DMS53 treated with DMSO at 0.1 percent for 48 hours (cell line): ENCODE results near the gene CHST2.
"Not testable (repeated sequence)": the region's sequence is repeated elsewhere in the genome, so short reads cannot be mapped to it uniquely, and the experiment has no call there.

ENCODE experiments used
- DNase-seq: peaks from one replicate; lab custom pipeline; 2025; ENCODE audit not compliant: unreplicated experiment; lab: John Stamatoyannopoulos, UW

The CHST2 gene

DNA sequence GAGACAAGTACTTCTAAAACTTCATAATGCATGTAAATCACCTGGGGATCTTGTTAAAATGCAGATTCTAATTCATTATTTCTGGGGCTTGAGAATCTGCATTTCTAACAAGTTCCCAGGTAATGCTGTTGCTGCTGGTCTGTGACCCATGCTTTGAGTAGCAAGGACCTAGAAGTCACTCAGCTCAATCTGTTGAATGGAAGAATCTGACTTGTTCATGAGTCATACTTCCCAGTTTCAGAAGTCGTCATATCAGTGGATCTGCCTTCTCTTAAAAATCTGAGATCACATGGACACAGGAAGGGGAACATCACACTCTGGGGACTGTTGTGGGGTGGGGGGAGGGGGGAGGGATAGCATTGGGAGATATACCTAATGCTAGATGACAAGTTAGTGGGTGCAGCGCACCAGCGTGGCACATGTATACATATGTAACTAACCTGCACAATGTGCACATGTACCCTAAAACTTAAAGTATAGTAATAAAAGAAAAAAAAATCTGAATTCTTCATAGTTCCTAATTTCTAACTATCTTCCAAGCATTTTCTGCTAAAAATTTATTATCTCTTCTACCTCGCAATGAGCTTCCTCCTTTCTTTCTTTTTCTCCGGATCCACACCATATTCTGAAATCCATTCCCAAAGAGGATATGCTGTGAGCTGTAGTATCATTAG is 46.2 kb downstream of the CHST2 start:
- DNase-seq, result not testable (repeated sequence)

DNA sequence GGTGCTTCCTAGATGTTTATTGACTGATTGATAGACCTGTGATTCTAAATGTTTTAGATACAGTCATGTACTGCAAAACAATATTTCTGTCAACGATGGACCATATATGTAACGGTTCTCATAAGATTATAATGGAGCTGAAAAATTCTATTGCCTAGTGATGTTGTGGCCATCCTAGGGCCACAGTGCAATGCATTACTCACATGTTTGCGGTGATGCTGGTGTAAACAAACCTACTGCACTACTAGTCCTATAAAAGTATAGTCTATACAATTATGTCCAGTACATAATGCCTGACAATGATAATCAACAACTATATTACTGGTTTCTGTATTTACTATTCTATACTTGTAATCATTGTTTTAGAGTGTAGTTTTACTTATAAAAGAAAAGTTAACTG is 46.8 kb downstream of the CHST2 start:
- DNase-seq, result no peak

DNA sequence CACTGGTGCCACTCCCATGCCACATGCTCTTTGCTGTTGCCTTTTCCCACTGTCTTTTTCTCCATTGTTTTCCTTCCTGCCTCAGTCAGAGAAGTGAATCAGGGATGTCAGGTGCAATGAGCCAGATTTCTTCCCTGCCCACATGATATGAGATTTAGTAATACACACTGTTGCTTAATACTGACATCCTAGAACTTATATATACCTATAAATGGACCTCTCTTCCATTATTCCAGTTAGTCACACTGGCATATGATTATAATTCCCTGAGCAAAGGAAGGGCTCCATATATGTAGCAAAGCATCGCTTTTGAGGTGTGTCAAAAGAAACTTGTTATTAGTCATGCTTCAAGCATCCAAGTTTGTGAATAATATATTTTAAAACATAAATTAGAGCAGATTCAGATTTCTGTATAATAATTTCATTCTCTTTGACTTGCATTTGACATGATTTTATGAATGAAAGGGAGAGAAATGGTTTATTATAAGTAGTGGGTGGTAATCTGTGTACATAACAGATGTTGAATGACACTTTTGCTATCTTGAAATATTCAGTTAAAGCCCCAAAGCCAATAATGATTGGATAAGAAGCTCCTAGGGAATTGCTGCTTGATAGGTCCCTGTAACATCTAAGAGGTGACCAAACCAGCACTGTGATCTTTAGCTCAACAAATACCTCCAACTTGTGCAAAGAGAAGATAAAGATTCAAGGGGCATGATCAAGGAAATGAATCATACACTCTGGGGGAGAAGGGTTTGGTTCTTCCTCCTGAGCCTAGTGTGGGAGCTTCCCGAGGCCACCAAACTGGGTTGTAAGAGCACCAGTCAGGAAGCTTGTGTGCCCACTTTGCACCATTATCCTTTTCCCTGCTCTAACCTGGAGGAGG is 48.6 kb downstream of the CHST2 start:
- no peak for DNase-seq

DNA sequence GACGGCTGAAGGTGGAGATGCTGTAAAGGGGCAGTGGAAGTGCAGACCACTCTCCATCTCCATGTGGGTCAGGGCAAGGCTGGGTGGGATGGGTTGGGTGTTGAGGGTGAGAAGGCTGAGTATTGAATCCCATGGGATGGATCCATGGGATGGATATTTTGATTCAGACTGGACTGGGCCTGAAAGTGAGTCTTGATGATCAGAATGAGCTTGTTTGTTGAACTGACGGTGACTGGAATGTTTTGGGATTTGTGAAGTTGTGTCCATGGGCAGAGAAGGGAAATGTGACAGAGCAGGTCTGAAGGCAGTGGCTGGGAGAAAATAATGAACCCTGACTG is 49.3 kb downstream of the CHST2 start:
- no peak for DNase-seq

DNA sequence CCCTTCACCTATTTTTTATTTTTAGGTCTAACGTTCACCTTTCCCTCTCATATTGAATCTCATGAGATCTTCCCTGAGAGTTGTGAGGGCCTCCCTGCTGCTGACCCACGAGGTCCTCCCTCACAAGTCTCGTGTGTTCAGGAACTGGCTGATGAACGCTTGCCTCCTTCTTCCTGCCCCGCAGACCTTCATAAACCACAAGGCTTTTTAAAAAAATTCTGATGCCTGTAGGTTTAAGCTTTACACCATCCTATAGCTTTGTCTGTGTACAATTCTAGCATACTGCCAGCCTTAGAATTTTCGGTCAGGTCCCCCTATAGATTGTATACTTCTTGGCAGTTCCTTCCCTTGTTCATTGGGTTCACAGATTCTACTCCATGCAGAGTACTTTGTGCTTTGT is 50.5 kb downstream of the CHST2 start:
- no peak for DNase-seq

DNA sequence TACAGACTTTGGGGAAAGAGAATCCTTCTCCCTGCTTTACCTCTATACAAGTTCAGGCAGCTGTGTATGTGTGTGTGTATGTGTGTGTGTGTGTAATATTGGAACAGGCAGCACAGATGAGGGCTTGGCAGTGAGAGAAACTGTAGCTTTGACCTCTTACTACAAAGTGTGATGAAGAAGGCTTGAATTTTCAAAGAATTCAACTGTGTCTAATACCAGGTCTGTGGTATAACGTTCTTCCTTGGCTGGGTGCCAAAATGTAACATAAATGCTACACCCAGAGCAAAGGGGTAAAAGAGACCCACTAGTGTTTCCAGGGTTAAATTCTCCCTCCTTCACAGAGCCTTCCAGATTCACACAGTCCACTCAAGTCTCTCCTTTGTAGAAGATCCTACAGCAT is 51.1 kb downstream of the CHST2 start:
- DNase-seq, result no peak

DNA sequence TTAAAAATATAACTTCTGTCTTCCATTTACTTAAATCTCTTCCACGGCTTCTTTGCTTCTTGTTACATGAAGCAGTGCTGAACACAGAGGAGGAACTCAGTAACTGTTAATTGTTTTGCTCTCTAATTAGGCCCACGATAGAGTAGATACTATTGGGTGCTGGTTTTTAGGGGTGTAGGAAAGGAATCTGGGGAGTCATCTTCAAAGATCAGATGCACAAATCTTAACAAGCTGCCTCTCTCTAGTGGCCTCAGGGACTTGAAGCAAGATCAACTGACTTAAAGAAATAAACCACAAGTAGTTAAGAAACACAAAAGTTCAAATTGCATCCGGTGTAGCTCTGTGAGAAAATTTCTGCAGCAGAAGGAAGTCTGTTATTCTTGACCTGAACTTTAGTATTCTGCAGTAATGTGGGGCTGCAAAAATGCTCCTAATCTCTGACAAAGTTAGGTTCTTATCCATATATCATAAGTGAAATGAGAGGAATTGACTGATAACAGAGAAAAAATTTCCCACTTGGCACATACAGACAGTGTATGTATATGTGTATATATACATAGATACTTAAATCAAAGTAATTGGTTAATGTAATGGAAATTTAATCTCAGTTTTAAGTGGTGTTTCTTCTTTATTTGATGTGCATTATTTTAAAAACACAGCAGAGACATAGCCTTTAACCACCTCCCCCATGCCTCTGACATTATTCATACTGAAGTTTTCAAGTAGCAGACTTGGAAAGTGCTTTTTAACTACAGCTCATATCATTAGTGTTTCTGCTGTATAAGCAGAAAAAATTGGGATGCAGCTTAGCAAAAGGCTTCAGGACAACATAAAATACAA is 51.8 kb downstream of the CHST2 start:
- DNase-seq, result no peak

DNA sequence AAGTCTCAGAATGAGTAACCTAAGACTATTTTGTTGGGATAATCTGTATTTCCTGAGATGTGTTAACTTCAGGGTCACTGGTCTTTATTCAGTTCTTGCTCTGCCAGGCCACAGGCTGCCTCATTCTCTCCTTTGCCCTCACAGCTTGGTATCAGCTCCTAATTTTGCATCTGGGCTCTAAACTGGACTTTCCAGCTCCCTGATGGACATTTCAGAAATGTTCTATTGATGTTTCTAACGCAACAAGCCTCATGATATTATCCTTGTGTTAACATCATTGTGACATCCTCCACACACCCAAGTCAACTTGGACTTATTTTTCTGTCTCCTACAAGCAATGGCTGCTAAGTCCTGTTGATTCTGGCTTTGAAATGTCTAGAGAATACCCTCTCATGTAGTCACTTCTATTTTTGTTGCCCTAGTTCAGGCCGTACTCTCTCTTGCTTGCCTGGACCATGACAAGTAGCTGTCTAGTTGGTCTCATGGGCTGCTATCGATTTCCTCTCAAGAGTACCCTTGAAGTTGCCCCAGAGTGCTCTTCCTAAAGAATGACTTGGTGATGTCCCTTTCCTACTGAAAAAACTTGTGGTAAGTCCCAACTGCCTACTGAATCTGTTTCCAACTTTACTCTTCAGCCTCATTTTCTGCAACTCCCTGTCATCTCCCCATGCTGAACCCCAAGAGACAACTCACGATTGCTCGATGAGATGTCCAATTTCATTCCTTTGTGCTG is 52.7 kb downstream of the CHST2 start:
- DNase-seq, result no peak

DNA sequence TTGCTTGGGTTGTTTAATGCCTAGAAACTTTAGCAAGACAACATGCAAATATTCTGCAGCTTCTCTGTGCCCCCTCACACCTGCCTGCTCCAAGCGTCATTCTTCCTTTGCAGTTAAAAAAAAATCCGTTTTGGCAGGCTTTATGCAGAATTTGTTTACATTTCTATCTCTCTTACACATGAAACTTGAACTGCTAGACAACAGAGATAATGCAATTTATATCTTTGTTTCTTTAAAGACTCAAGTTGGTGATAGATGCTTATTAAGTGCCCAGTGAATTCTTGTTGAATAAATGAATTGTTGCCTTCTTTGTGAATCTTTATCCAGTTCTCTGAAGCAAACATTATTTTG is 53.2 kb downstream of the CHST2 start:
- DNase-seq, result no peak

DNA sequence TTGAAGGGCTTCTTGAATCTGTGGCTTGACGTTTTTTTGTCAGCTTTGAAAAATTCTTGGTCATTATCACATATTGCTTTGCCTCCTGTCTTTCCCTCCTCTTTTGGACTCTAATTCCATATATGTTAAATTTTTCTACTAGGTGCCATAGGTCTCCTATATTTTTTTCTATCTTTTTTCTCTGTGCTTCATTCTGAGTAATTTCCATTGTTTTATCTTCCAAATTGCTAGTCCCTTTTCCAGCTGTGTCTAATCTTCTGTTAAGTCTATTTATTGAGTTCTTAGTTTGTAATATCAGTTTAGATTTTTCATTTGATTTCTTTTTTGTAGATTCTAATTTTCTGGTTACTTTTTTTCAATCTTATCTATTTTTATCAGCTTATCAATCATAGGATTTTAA is 53.7 kb downstream of the CHST2 start:
- DNase-seq, result no peak
